Immature natural killer cell (primary cell): Measurements from ENCODE around the gene KIF26B. TPM values are rescaled to one million over a fixed set of nuclear protein-coding genes. Genes with fewer than 3 reads are reported as not detected.

ENCODE experiments used
- DNase-seq, 3 donors: peaks; one replicate each; pipeline ENCODE4 v3.0.0; 2022; ENCODE audit warnings: mixed read lengths in 1 of 3
- H3K27ac Mint-ChIP-seq, 6 donors: one replicate each; pipeline ENCODE4 v1.8.0; 2020; ENCODE audit warnings: mixed read lengths in 6 of 6, mild to moderate bottlenecking in 5 of 6, inconsistent platforms in 4 of 6, moderate library complexity in 3 of 6
- H3K27me3 Mint-ChIP-seq, 3 donors: one replicate each; pipeline ENCODE4 v1.8.0; 2020 to 2021; ENCODE audit warnings: low read depth in 3 of 3, mild to moderate bottlenecking in 3 of 3, mixed read lengths in 3 of 3, moderate library complexity in 3 of 3, inconsistent platforms in 1 of 3
- H3K36me3 Mint-ChIP-seq, 3 donors: one replicate each; pipeline ENCODE4 v1.8.0; 2020; ENCODE audit warnings: mixed read lengths in 3 of 3, inconsistent platforms in 2 of 3, mild to moderate bottlenecking in 2 of 3
- H3K4me1 Mint-ChIP-seq, 2 donors: one replicate each; pipeline ENCODE4 v1.8.0; 2020; ENCODE audit warnings: inconsistent platforms in 2 of 2, mild to moderate bottlenecking in 2 of 2, mixed read lengths in 2 of 2, moderate library complexity in 1 of 2
- H3K4me3 Mint-ChIP-seq, 5 donors: one replicate each; pipeline ENCODE4 v1.8.0; 2020; ENCODE audit warnings: mild to moderate bottlenecking in 5 of 5, mixed read lengths in 5 of 5, inconsistent platforms in 3 of 5, moderate library complexity in 3 of 5
- H3K9me3 Mint-ChIP-seq, 6 donors: one replicate each; pipeline ENCODE4 v1.8.0; 2020; ENCODE audit warnings: mild to moderate bottlenecking in 6 of 6, mixed read lengths in 6 of 6, inconsistent platforms in 4 of 6, moderate library complexity in 3 of 6
- polyA plus RNA-seq, 3 donors: library from polyadenylated mRNA; unstranded; fragments of 300-500 nt; fragmentation: Illumina TruSeq; gene quantifications; one replicate each; pipeline ENCODE4 v1.2.3, GENCODE V29; 2021

Gene KIF26B
- polyA plus RNA-seq, 3 donors from 2014 or later = 0.07 to 0.39 TPM; not detected in 1

DNA sequence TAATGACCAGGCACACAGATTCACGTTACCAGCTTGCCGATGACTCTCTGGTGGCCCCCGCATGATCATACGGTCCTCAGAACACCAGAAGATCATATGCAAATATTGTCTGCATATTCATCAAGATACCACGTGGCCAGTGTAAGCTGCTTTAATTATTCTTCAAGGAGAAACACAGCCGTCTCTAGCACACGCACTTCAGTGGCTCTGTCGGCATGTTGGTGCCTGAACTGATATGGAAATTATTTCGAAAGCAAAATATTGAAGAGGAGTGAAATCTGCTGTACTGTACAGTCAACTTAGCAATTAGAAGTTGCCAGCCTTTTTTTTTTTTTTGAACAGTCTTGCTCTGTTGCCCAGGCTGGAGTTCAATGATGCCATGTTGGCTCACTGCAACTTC, 5.9 kb upstream of the KIF26B start:
- DNase-seq = no peak
- no peak overlapping the region for H3K4me3 Mint-ChIP-seq
- H3K4me1 Mint-ChIP-seq = peaks cover 9 to 13% of the 10 kb centered on the region in 2 donors
- no peak overlapping the region for H3K27ac Mint-ChIP-seq
- peaks cover 10 to 22% (median 18%) of the 10 kb centered on the region in 3 donors for H3K27me3 Mint-ChIP-seq
- no peaks in the 10 kb centered on the region for H3K36me3 Mint-ChIP-seq
- H3K9me3 Mint-ChIP-seq = peaks cover 0 to 4% (median 0%) of the 10 kb centered on the region in 6 donors

GRCh38 chr1:245153081-245153551, 1.7 kb upstream of the KIF26B start:
- peaks cover 20 to 35% (median 27%) of the 10 kb centered on the region in 3 donors for H3K27me3 Mint-ChIP-seq
- H3K9me3 Mint-ChIP-seq = peaks cover 0 to 4% (median 0%) of the 10 kb centered on the region in 6 donors
- H3K27ac Mint-ChIP-seq = no peak overlapping the region
- H3K4me3 Mint-ChIP-seq = peak overlapping the region; percentile 84 to 89 (median 86)
- peak; percentile 62 to 69 (median 66) for DNase-seq
- peaks cover 23 to 37% of the 10 kb centered on the region in 2 donors for H3K4me1 Mint-ChIP-seq
- H3K36me3 Mint-ChIP-seq = no peaks in the 10 kb centered on the region

DNA sequence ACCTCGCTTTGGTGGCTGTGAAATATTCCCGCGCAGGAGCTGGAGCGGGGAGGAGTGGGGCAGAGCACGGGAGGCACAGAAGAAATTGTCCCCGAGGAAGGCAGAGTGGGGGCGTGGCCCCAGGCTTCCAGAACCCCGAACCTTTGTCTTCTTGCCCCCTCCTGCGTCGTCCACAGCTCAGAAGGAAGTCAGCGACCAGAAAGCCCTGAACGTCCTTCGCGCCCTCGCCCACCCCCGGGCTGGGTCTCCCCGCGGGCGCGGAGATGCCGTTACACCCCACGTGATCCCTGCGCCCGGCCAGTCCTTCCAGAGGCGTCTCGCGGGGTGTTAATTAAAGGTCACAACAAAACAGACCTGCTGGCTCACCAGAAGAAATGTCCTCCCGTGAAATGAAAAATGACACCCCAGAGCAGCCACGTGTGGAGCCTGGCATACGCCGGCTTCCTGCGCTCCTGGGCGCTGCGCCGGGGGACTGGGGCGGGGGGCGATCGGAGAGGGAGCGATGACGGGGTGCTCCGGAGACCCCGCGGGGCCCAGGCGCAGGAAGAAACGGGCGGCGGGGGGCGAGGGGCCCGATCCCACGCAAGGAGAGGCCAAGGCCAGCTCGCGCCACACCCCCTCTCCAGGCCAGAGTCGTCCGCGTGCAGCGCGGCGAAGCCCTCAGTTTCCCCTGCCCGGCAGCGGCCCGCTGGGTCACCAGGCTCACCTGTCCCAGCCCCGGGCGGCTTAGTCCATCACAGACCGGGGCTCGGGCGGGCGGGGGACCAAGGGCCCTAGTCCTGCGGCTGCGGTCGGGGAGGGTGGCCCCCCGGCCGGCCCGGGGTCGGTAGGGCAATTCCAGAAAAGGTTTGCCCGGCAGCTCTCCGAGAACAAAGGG, 995 bp upstream of the KIF26B start:
- Mint-ChIP-seq H3K4me1 (peaks cover 23 to 37% of the 10 kb centered on the region in 2 donors), H3K27me3 (peaks cover 20 to 40% (median 30%) of the 10 kb centered on the region in 3 donors), H3K27ac (peak overlapping the region in 1 of 6 donors; percentile 37), H3K4me3 (peak overlapping the region; percentile 84 to 89 (median 86)), H3K9me3 (peaks cover 0 to 3% (median 0%) of the 10 kb centered on the region in 6 donors), H3K36me3 (no peaks in the 10 kb centered on the region)
- DNase-seq = peak in 1 of 3 donors; percentile 19

DNA sequence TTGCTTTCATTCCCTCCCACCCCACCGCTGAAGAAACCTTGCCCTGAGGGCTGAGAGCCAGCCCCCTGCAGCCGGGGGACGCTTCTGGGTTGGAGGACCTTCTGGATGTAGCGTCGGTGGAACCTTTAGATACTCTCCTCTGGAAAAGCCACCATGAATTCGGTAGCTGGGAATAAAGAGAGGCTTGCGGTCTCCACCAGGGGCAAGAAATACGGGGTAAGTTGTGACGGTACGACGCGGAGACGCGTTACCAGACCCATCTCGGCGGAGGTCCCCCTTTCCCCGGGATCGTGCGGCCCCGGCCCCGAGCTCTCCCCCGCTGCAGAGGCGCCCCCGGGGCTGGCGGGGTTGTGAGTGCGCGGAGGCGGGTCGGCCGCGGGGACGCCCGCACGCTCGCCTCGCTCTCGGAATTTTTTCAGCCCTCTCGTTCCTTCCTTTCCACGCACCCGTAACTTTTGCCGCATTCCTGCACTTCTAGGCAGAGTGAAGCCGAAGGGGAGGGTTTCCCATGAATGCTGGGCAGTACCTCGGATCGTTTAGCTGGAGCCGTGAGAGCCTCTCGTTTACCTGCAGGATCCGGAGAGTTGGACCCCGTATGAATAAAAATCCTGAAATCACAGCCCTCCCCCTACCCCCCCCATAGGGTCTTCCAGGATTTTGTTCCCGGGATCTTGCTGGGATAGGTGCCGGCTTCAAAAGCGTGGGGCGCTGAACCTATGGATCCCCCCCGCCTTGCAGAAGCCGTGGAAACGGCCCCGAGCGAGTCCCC, 671 bp downstream of the KIF26B start:
- H3K27me3 Mint-ChIP-seq = peaks cover 21 to 40% (median 30%) of the 10 kb centered on the region in 3 donors
- H3K36me3 Mint-ChIP-seq = no peaks in the 10 kb centered on the region
- peak overlapping the region; percentile 77 to 85 (median 82) for H3K4me3 Mint-ChIP-seq
- peak in 1 of 3 donors; percentile 0 for DNase-seq
- H3K9me3 Mint-ChIP-seq = peaks cover 0 to 2% (median 0%) of the 10 kb centered on the region in 6 donors
- H3K27ac Mint-ChIP-seq = no peak overlapping the region
- peaks cover 23 to 37% of the 10 kb centered on the region in 2 donors for H3K4me1 Mint-ChIP-seq

GRCh38 chr1:245156041-245156735, 1.4 kb downstream of the KIF26B start:
- no peaks in the 10 kb centered on the region for H3K36me3 Mint-ChIP-seq
- peaks cover 20 to 39% (median 25%) of the 10 kb centered on the region in 3 donors for H3K27me3 Mint-ChIP-seq
- peak overlapping the region; percentile 77 to 85 (median 82) for H3K4me3 Mint-ChIP-seq
- DNase-seq = peak; percentile 64 to 70 (median 67)
- no peaks in the 10 kb centered on the region for H3K9me3 Mint-ChIP-seq
- no peak overlapping the region for H3K27ac Mint-ChIP-seq
- H3K4me1 Mint-ChIP-seq = peaks cover 23 to 37% of the 10 kb centered on the region in 2 donors

GRCh38 chr1:245156736-245157505, 2.1 kb downstream of the KIF26B start:
- Mint-ChIP-seq H3K4me1 (peaks cover 23 to 37% of the 10 kb centered on the region in 2 donors), H3K36me3 (no peaks in the 10 kb centered on the region), H3K9me3 (no peaks in the 10 kb centered on the region), H3K4me3 (peak overlapping the region; percentile 78 to 86 (median 83)), H3K27me3 (peaks cover 20 to 38% (median 22%) of the 10 kb centered on the region in 3 donors), H3K27ac (peak overlapping the region in 3 of 6 donors; percentile 12 to 24 (median 16))
- DNase-seq = no peak

DNA sequence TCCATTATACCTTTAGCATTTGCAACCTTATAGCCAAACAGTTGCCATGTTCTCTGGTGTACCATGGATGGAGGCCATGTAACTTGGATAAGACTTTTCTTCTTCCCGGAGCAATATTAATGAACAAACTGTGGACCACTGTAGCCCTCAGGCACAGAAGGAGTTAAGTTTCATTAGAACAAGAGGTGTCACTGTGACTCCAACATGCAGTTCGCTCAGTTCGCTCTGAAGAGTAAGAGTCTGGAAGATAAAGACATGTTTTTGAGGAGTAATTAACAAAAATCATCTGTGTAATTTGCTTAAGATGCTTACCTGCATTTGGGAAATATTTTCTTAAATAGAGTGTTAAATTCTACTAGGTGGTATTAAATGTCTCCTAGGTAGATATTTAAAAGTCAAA, 4.1 kb downstream of the KIF26B start:
- Mint-ChIP-seq H3K4me3 (no peak overlapping the region), H3K27ac (no peak overlapping the region), H3K4me1 (peaks cover 14 to 24% of the 10 kb centered on the region in 2 donors), H3K27me3 (peaks cover 11 to 35% (median 15%) of the 10 kb centered on the region in 3 donors), H3K36me3 (no peaks in the 10 kb centered on the region), H3K9me3 (no peaks in the 10 kb centered on the region)
- DNase-seq = no peak

- Mint-ChIP-seq H3K36me3 (no peaks in the 10 kb centered on the region), H3K27me3 (peaks cover 11 to 35% (median 11%) of the 10 kb centered on the region in 3 donors), H3K9me3 (no peaks in the 10 kb centered on the region), H3K4me1 (peaks cover 9 to 18% of the 10 kb centered on the region in 2 donors), H3K4me3 (no peak overlapping the region), H3K27ac (no peak overlapping the region)
- DNase-seq = no peak
These were observed 5.5 kb downstream of the KIF26B start for GRCh38 chr1:245160288-245160687.

- H3K27ac Mint-ChIP-seq = no peak overlapping the region
- H3K27me3 Mint-ChIP-seq = peaks cover 12 to 34% (median 13%) of the 10 kb centered on the region in 3 donors
These were observed 6.1 kb downstream of the KIF26B start for GRCh38 chr1:245160741-245161400.

GRCh38 chr1:245161866-245162265, 7.1 kb downstream of the KIF26B start:
- no peak overlapping the region for H3K4me3 Mint-ChIP-seq
- no peak overlapping the region for H3K27ac Mint-ChIP-seq
- DNase-seq = no peak
- peaks cover 4 to 10% of the 10 kb centered on the region in 2 donors for H3K4me1 Mint-ChIP-seq
- H3K9me3 Mint-ChIP-seq = no peaks in the 10 kb centered on the region
- peaks cover 9 to 39% (median 13%) of the 10 kb centered on the region in 3 donors for H3K27me3 Mint-ChIP-seq
- H3K36me3 Mint-ChIP-seq = no peaks in the 10 kb centered on the region

More at GRCh38 chr1:245160741-245161400, 6.1 kb downstream of the KIF26B start:
- Mint-ChIP-seq H3K4me1 (peaks cover 5 to 12% of the 10 kb centered on the region in 2 donors), H3K36me3 (no peaks in the 10 kb centered on the region), H3K9me3 (no peaks in the 10 kb centered on the region), H3K4me3 (no peak overlapping the region)
- DNase-seq = no peak

GRCh38 chr1:245166471-245166885, 11.7 kb downstream of the KIF26B start:
- Mint-ChIP-seq H3K9me3 (no peaks in the 10 kb centered on the region), H3K4me1 (peaks cover 18 to 22% of the 10 kb centered on the region in 2 donors), H3K4me3 (no peak overlapping the region), H3K27me3 (peaks cover 4 to 28% (median 11%) of the 10 kb centered on the region in 3 donors), H3K27ac (no peak overlapping the region), H3K36me3 (no peaks in the 10 kb centered on the region)
- DNase-seq = no peak

DNA sequence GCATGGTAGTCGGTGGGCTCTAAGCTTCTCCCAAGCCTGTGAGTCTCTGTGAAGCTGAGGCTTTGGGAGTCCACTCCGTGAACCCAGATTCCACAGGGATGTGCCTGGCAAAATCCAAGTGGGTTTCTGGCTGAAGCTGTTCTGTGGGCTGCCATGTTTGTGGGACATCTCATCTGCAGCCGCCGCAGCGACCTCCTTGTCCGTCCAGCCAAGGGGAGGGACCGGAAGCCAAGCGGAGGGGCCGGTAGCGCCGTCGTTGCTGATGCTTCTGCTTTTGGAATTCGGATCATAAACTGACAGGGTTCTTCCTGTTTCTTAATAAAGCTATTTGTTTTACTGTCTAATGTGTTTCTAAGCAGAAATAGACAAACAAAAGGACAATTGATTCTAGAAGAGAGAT, 13.3 kb downstream of the KIF26B start:
- Mint-ChIP-seq H3K27ac (no peak overlapping the region), H3K4me3 (peak overlapping the region in 3 of 5 donors; percentile 15 to 58 (median 50)), H3K36me3 (no peaks in the 10 kb centered on the region), H3K9me3 (no peaks in the 10 kb centered on the region), H3K4me1 (peaks cover 18 to 22% of the 10 kb centered on the region in 2 donors), H3K27me3 (peaks cover 4 to 31% (median 11%) of the 10 kb centered on the region in 3 donors)
- DNase-seq = no peak
